Adrenal gland (tissue), 5 donors: Measurements from ENCODE around the gene TIMP3.

Experiments
- POLR2A ChIP-seq, 2 donors: fragments of 450-650 bp; IDR thresholded peaks; one replicate each; pipeline ENCODE4 v1.6.1; 2017; ENCODE audit warnings: antibody characterized with exemption in 2 of 2, mild to moderate bottlenecking in 2 of 2, moderate library complexity in 1 of 2
- TF ChIP-seq, protein P1 (sequence below), 6 experiments: fragments of 450-650 bp in 4 of 6; fragments of 200-600 bp in 2 of 6; sonication (generic) in 1 of 6; IDR thresholded peaks; 1 replicate in 5 of 6; 2 replicates in 1 of 6; pipeline versions ENCODE4 v1.5.1 to v1.8.0; 2016 to 2021; ENCODE audit warnings: antibody characterized with exemption in 6 of 6, mild to moderate bottlenecking in 2 of 6, moderate library complexity in 1 of 6
- donor health status: DM: no; HTN: no; CAD: no.

DNA sequence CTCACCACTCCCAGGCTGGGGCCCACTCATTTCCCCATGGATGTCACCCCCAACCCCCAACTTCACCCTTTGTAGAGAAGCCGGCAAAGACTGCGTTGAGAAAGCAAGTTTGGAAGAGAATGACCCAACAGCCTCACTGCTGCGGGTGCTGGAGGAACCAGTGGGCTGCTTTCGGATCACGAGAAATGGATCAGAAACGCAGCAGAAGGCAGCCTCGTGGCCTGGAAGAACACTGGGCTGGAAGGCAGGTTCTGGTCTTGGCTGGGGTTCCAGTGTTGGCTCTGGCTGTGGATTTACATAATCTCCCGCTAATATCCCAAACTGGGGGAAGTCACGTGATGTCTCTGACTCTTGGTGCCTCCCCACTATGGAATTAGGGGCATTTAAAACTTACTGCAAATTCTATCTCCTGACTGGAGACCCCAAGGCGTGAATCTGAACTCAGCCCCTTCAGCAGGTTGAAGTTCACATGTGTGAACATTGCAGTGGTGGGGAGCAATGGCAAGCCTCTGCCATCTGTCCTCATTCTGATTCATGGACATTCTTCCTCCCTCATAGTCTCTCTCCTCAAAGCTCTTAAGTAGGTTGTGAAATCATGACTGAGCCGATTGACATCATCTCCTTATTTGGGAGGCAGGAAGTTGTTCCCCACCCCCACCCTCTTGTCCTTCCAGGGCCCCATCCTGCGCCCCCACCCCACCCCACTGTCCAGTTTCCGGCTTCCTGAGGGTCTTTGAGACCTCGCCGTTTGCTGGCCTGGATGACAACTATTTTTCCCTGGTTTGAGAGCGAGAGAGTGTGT is 37.0 kb upstream of the TIMP3 start:
- TF ChIP-seq, protein P1, sequence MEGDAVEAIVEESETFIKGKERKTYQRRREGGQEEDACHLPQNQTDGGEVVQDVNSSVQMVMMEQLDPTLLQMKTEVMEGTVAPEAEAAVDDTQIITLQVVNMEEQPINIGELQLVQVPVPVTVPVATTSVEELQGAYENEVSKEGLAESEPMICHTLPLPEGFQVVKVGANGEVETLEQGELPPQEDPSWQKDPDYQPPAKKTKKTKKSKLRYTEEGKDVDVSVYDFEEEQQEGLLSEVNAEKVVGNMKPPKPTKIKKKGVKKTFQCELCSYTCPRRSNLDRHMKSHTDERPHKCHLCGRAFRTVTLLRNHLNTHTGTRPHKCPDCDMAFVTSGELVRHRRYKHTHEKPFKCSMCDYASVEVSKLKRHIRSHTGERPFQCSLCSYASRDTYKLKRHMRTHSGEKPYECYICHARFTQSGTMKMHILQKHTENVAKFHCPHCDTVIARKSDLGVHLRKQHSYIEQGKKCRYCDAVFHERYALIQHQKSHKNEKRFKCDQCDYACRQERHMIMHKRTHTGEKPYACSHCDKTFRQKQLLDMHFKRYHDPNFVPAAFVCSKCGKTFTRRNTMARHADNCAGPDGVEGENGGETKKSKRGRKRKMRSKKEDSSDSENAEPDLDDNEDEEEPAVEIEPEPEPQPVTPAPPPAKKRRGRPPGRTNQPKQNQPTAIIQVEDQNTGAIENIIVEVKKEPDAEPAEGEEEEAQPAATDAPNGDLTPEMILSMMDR (IDR thresholded peaks at IDR 0.05) = no peak
- no peak for TF ChIP-seq POLR2A (IDR thresholded peaks at IDR 0.05)
